HG02938 (cell line): ENCODE results near the gene CEP112.

Experiments used
- ATAC-seq: cut with Tn5 transposase; IDR thresholded peaks from one replicate; pipeline ENCODE4 v1.9.1; 2021; ENCODE audit warnings: mild to moderate bottlenecking, moderate library complexity; ENCODE audit not compliant: unreplicated experiment

CEP112 gene

GRCh38 chr17:65936013-65936412 is 255.9 kb downstream of the CEP112 start:
- ATAC-seq: no peak

GRCh38 chr17:65933290-65933689 is 258.6 kb downstream of the CEP112 start:
- no peak for ATAC-seq

- no peak for ATAC-seq
Observed at GRCh38 chr17:65931246-65932149, 260.4 kb downstream of the CEP112 start.

- no peak for ATAC-seq
Observed at GRCh38 chr17:65930140-65930730, 261.7 kb downstream of the CEP112 start.

GRCh38 chr17:65926599-65926998 is 265.3 kb downstream of the CEP112 start:
- no peak for ATAC-seq

- ATAC-seq: no peak
Observed at GRCh38 chr17:65925606-65926307, 266.2 kb downstream of the CEP112 start.

GRCh38 chr17:65920996-65921395 is 270.9 kb downstream of the CEP112 start:
- ATAC-seq: no peak

- no peak for ATAC-seq
Observed at GRCh38 chr17:65918916-65919315, 273.0 kb downstream of the CEP112 start.

GRCh38 chr17:65918500-65918899 is 273.4 kb downstream of the CEP112 start:
- no peak for ATAC-seq

GRCh38 chr17:65917560-65917959 is 274.4 kb downstream of the CEP112 start:
- no peak for ATAC-seq

- ATAC-seq: no peak
Observed at GRCh38 chr17:65916425-65916824, 275.5 kb downstream of the CEP112 start.

- peak; percentile 99 for ATAC-seq
Observed at GRCh38 chr17:65914784-65915342, 277.1 kb downstream of the CEP112 start.

- ATAC-seq: no peak
Observed at GRCh38 chr17:65913326-65913850, 278.5 kb downstream of the CEP112 start.

GRCh38 chr17:65910836-65911235 is 281.1 kb downstream of the CEP112 start:
- ATAC-seq: no peak

- ATAC-seq: no peak
Observed at GRCh38 chr17:65902831-65903522, 289.0 kb downstream of the CEP112 start.

- no peak for ATAC-seq
Observed at GRCh38 chr17:65902155-65902554, 289.8 kb downstream of the CEP112 start.

GRCh38 chr17:65901394-65901793 is 290.5 kb downstream of the CEP112 start:
- ATAC-seq: no peak

GRCh38 chr17:65900216-65900615 is 291.7 kb downstream of the CEP112 start:
- ATAC-seq: no peak

- no peak for ATAC-seq
Observed at GRCh38 chr17:65898651-65899050, 293.3 kb downstream of the CEP112 start.

GRCh38 chr17:65896889-65897288 is 295.0 kb downstream of the CEP112 start:
- no peak for ATAC-seq

GRCh38 chr17:65895969-65896368 is 296.0 kb downstream of the CEP112 start:
- ATAC-seq: no peak
